Ovary (tissue), 9 donors: ENCODE results near the gene CNTN5. TPM values are rescaled to one million over a fixed set of nuclear protein-coding genes. Genes with fewer than 3 reads are reported as not detected.

ENCODE experiments used
- DNase-seq, 5 donors: peaks; one replicate each; pipeline ENCODE4 v3.0.0-alpha.2; 2019 to 2020
- H3K27ac ChIP-seq, 2 donors: fragments of 200-600 bp; one replicate each; pipeline versions ENCODE4 v1.5.1 to v1.8.0; 2019 to 2022
- H3K27me3 ChIP-seq: fragments of 200-600 bp; one replicate; pipeline ENCODE4 v1.8.0; 2022
- H3K36me3 ChIP-seq: fragments of 200-600 bp; sonication (generic); one replicate; pipeline ENCODE4 v1.5.1; 2019
- H3K4me1 ChIP-seq: one replicate; pipeline ENCODE4 v1.8.1; 2013; ENCODE audit warnings: mild to moderate bottlenecking, moderate library complexity; ENCODE audit not compliant: insufficient read depth
- H3K4me3 ChIP-seq: fragments of 200-600 bp; sonication (generic); one replicate; pipeline ENCODE4 v1.5.1; 2017
- H3K9me3 ChIP-seq, 2 donors: fragments of 200-600 bp in 1 of 2; sonication (generic) in 1 of 2; one replicate each; pipeline versions ENCODE4 v1.5.1 to v1.8.1; 2013 to 2019; ENCODE audit warnings: mild to moderate bottlenecking in 1 of 2, moderate library complexity in 1 of 2
- CTCF ChIP-seq, 3 donors: fragments of 450-650 bp in 2 of 3; fragments of 200-600 bp in 1 of 3; IDR thresholded peaks; one replicate each; pipeline versions ENCODE4 v1.5.1 to v1.8.0; 2016 to 2022; ENCODE audit warnings: antibody characterized with exemption in 3 of 3, mild to moderate bottlenecking in 1 of 3
- EP300 ChIP-seq: sonication (generic); formaldehyde crosslinking; IDR thresholded peaks from one replicate; pipeline ENCODE4 v1.6.1; 2017; ENCODE audit warnings: antibody characterized with exemption
- POLR2A ChIP-seq: fragments of 450-650 bp; IDR thresholded peaks from one replicate; pipeline ENCODE4 v1.6.1; 2017; ENCODE audit warnings: antibody characterized with exemption, mild to moderate bottlenecking, moderate library complexity
- WGBS, 3 donors: extraction: QIAGEN DNeasy Blood & Tissue Kit in 1 of 3; methylation state at CpG; one replicate each; pipeline versions ENCODE4 v1.1.5 to v1.1.7; 2013 to 2017; 5-methylcytosine and 5-hydroxymethylcytosine counted together
- intact Hi-C, 4 donors: fragments of 100-400 bp; cut with DNase I; formaldehyde crosslinking; loops; one replicate each; pipeline versions ENCODE4 v1.11.0 to v1.15.1; 2022 to 2023
- polyA plus RNA-seq, 2 donors: library from polyadenylated mRNA; stranded (reverse); fragments of 200-250 nt in 1 of 2; fragments of 350-450 nt in 1 of 2; fragmentation: Illumina TruSeq in 1 of 2; extraction: RNeasy Lipid Tissue Mini Kit (QIAGEN cat#74804) in 1 of 2; gene quantifications; one replicate each; pipeline ENCODE4 v1.2.3, GENCODE V29; 2013 to 2014
- total RNA-seq, 7 donors: library from RNA; depleted of rRNA in 2 of 7; stranded (reverse); fragments of >200 nt in 2 of 7; fragmentation: NEBNext Ultra II Directional in 3 of 7; extraction: Animal tissue kit (Norgen Biotek cat#: 25700) in 3 of 7; gene quantifications; one replicate each; pipeline versions ENCODE4 v1.1.0 to v1.2.4, GENCODE V29; 2016 to 2023
- donor health status: DM: no; HTN: no; CAD: no; lungs with moderate emphysema.
- donor health status: DM: no; HTN: no; CAD: no.
- donor health status: Bipolar disorder and iron deficiency.
- donor health status: DM: yes; HTN: yes; CAD: no.
- donor health status: DM: no; HTN: no; CAD: no.
- donor health status: DM: yes; HTN: yes; CAD: no.

CNTN5 gene
- total and polyA plus RNA-seq, 9 donors, result 0.02 to 1.1 (median 0.15) TPM; not detected in 5

- Histone ChIP-seq H3K9me3 (no peaks in the 10 kb centered on the region), H3K4me3 (no peak overlapping the region), H3K4me1 (no peaks in the 10 kb centered on the region), H3K36me3 (no peaks in the 10 kb centered on the region), H3K27me3 (no peaks in the 10 kb centered on the region), H3K27ac (no peak overlapping the region)
- intact Hi-C loops, result no loop called here
- TF ChIP-seq POLR2A (no peak), CTCF (IDR thresholded peaks at IDR 0.05) (no peak), EP300 (no peak)
- no peak for DNase-seq
Observed at GRCh38 chr11:99934008-99934407, 913.3 kb downstream of the CNTN5 start.

GRCh38 chr11:99937330-99937729, 916.6 kb downstream of the CNTN5 start:
- Histone ChIP-seq H3K4me1 (no peaks in the 10 kb centered on the region), H3K27me3 (no peaks in the 10 kb centered on the region), H3K36me3 (no peaks in the 10 kb centered on the region), H3K27ac (no peak overlapping the region), H3K4me3 (no peak overlapping the region), H3K9me3 (no peaks in the 10 kb centered on the region)
- intact Hi-C loops, result no loop called here
- TF ChIP-seq CTCF (IDR thresholded peaks at IDR 0.05) (no peak), EP300 (no peak), POLR2A (no peak)
- WGBS, 3 donors, result 91 to 93% (median 92%) methylated on average over 9 of the region's 9 CpGs
- DNase-seq, result no peak

- intact Hi-C loops, result no loop called here
- H3K27me3 ChIP-seq, result no peaks in the 10 kb centered on the region
- WGBS, 3 donors, result 72 to 85% (median 76%) methylated on average over 1 of the region's 1 CpG
- H3K27ac ChIP-seq, result no peak overlapping the region
- H3K4me3 ChIP-seq, result no peak overlapping the region
- no peaks in the 10 kb centered on the region for H3K9me3 ChIP-seq
- TF ChIP-seq CTCF (IDR thresholded peaks at IDR 0.05), result no peak
- no peak for TF ChIP-seq EP300
- no peak for TF ChIP-seq POLR2A
- no peaks in the 10 kb centered on the region for H3K4me1 ChIP-seq
- H3K36me3 ChIP-seq, result no peaks in the 10 kb centered on the region
- DNase-seq, result no peak
Observed at GRCh38 chr11:99952816-99953215, 932.1 kb downstream of the CNTN5 start.

- intact Hi-C loops, result no loop called here
- Histone ChIP-seq H3K27me3 (no peaks in the 10 kb centered on the region), H3K27ac (no peak overlapping the region), H3K4me1 (no peaks in the 10 kb centered on the region), H3K4me3 (no peak overlapping the region), H3K9me3 (no peaks in the 10 kb centered on the region), H3K36me3 (no peaks in the 10 kb centered on the region)
- TF ChIP-seq EP300 (no peak), CTCF (IDR thresholded peaks at IDR 0.05) (no peak), POLR2A (no peak)
- WGBS, 3 donors, result 66 to 83% (median 69%) methylated on average over 3 of the region's 3 CpGs
- DNase-seq, result no peak
Observed at GRCh38 chr11:99960536-99960935, 939.8 kb downstream of the CNTN5 start.

- Histone ChIP-seq H3K4me3 (no peak overlapping the region), H3K9me3 (no peaks in the 10 kb centered on the region), H3K27me3 (no peaks in the 10 kb centered on the region), H3K4me1 (no peaks in the 10 kb centered on the region), H3K27ac (no peak overlapping the region), H3K36me3 (no peaks in the 10 kb centered on the region)
- 63 to 78% (median 77%) methylated on average over 1 of the region's 1 CpG for WGBS, 3 donors
- intact Hi-C loops, result no loop called here
- TF ChIP-seq POLR2A (no peak), CTCF (IDR thresholded peaks at IDR 0.05) (no peak), EP300 (no peak)
- DNase-seq, result no peak
Observed at GRCh38 chr11:99968336-99968735, 947.6 kb downstream of the CNTN5 start.
